Measurements from ENCODE around the gene CCRL2. TPM values are rescaled to one million over a fixed set of nuclear protein-coding genes. Genes with fewer than 3 reads are reported as not detected.

The CCRL2 gene
- total and polyA plus RNA-seq, 9 of the 15 experiments (the other 6 are each of a cell fraction or from before 2014, with no cell fraction given), result 3.4 to 5.7 (median 4.0) TPM

- TF ChIP-seq ZNF592 (IDR thresholded peaks at IDR 0.05) (no peak), ZNF165 (CRISPR knock-in tag; IDR thresholded peaks at IDR 0.05; ENCODE audit: borderline replicate concordance) (no peak)
These were observed 47.5 kb downstream of the CCRL2 start (continued) for GRCh38 chr3:46454606-46455005.

GRCh38 chr3:46455231-46456115, 48.4 kb downstream of the CCRL2 start:
- no peaks in the 10 kb centered on the region for H3K9me3 ChIP-seq (replicated peaks; ENCODE audit: control insufficient read depth, insufficient read depth, low read depth, low read length)
- no peaks in the 10 kb centered on the region for H4K20me1 ChIP-seq (replicated peaks; ENCODE audit: control insufficient read depth, insufficient read depth, low read length)
- WGBS (ENCODE audit: insufficient coverage, low coverage, missing lambda C conversion rate), result 3% methylated on average over 21 of the region's 21 CpGs
- DNase-seq (ENCODE audit: extremely low read depth in 1 of 4, low spot score in 3 of 4) (no peak), ATAC-seq (peak; percentile 63), FAIRE-seq (no peak)
- H2AFZ ChIP-seq (ENCODE audit: low read depth, low read length), result no peak overlapping the region
- intact Hi-C loops (cut with micrococcal nuclease) (no loop called here), in situ Hi-C loops (cut with MboI) (no loop called here)
- BruUV-seq (replicated peaks), result no TSS peak
- H3K27ac ChIP-seq (ENCODE audit: extremely low read depth, low read depth, low read length), result no peak overlapping the region
- peaks cover 51 to 72% of the 10 kb centered on the region in 2 experiments for H3K27me3 ChIP-seq (ENCODE audit: control insufficient read depth in 2 of 2, insufficient read depth in 2 of 2, low read length in 2 of 2)
- ChIA-PET CTCF (ENCODE audit: low intra/inter-chr PET ratio) (no interaction called here), POLR2A (interaction anchor here (0.6 to 0.7 kb wide), 4 partner anchors 15 to 532 kb away, joined by 3 to 5 read pairs (median 3); no protein-coding TSS in a partner anchor)
- H3K36me3 ChIP-seq (ENCODE audit: control insufficient read depth, insufficient read depth, low read length), result no peaks in the 10 kb centered on the region
- TF ChIP-seq TFAP4 (CRISPR knock-in tag; IDR thresholded peaks at IDR 0.05; ENCODE audit: borderline replicate concordance) (0 out of 2 replicates have a peak, but pooled peaks have one; percentile 30), E2F4 (CRISPR knock-in tag; IDR thresholded peaks at IDR 0.05; ENCODE audit: low read depth) (0 out of 2 replicates have a peak, but pooled peaks have one; percentile 0), NCOA6 (IDR thresholded peaks at IDR 0.05) (no peak), MAX (CRISPR knock-in tag; IDR thresholded peaks at IDR 0.05) (no peak)
- H3K9me1 ChIP-seq (ENCODE audit: control insufficient read depth, insufficient read depth, low read length), result no peaks in the 10 kb centered on the region
- H3K4me3 ChIP-seq, result no peak overlapping the region
- H3K4me2 ChIP-seq (ENCODE audit: insufficient read depth, low read length), result no peak overlapping the region
- H3K79me2 ChIP-seq (ENCODE audit: control insufficient read depth, insufficient read depth, low read length), result no peaks in the 10 kb centered on the region
- no peaks in the 10 kb centered on the region for H3K4me1 ChIP-seq (replicated peaks in 1 of 2; ENCODE audit: control insufficient read depth in 2 of 2, insufficient read depth in 2 of 2, low read length in 2 of 2)
- H3K9ac ChIP-seq (ENCODE audit: insufficient read depth in 1 of 2, low read depth in 2 of 2, low read length in 2 of 2), result no peak overlapping the region
